Mucosa of descending colon (tissue), 3 donors: ENCODE data around the gene RTN4R. TPM values are rescaled to one million over a fixed set of nuclear protein-coding genes. Genes with fewer than 3 reads are reported as not detected.

ENCODE experiments used
- microRNA-seq: library from miRNA; unstranded; fragments of <30 nt; microRNA quantifications from one replicate; pipeline ENCODE4, GENCODE V29; 2019
- total RNA-seq, 3 donors: library from RNA; stranded (reverse); fragmentation: NEBNext Ultra II Directional in 2 of 3; extraction: Animal tissue kit (Norgen Biotek cat#: 25700) in 2 of 3; gene quantifications; one replicate each; pipeline versions ENCODE4 v1.2.1 to v1.2.4, GENCODE V29; 2021 to 2023
- donor health status: DM: no; HTN: no; CAD: no; lungs with moderate emphysema.
- donor health status: DM: no; HTN: no; CAD: no.
- donor health status: DM: no; HTN: yes; CAD: no.

Gene RTN4R
- total RNA-seq, 3 donors from 2014 or later: 1.6 to 3.5 (median 2.5) TPM

Small RNA genes lying within 50 kb of the gene (microRNA-seq; reads per million reads assigned to microRNA genes)
- gene MIR1286: not detected

Other genes with a start within 250 kb of the RTN4R start
- gene TANGO2, start 247.2 kb downstream of the RTN4R start, total RNA-seq: 10 to 100 TPM; 17.5 to 29.7 (median 27.6) TPM
- gene DGCR8, start 188.1 kb downstream of the RTN4R start, total RNA-seq: 10 to 100 TPM; 39.0 to 48.8 (median 48.4) TPM
- gene RANBP1, start 152.2 kb downstream of the RTN4R start, total RNA-seq: 100 to 1,000 TPM in 1 of 3 donors, 10 to 100 TPM in 2; 58.4 to 102 (median 66.0) TPM
- 10 to 100 TPM; 34.4 to 50.0 (median 37.6) TPM for gene TRMT2A, start 151.1 kb downstream of the RTN4R start, total RNA-seq
- 10 to 100 TPM; 27.7 to 53.0 (median 42.2) TPM for gene ZDHHC8, start 136.5 kb downstream of the RTN4R start, total RNA-seq
- under 1 TPM; 0.41 to 0.98 (median 0.65) TPM for gene CCDC188, start 117.3 kb downstream of the RTN4R start, total RNA-seq
- gene DGCR6L, start 51.7 kb upstream of the RTN4R start, total RNA-seq: 10 to 100 TPM; 24.8 to 33.9 (median 27.5) TPM
- 10 to 100 TPM in 1 of 3 donors, 1 to 10 TPM in 2; 4.2 to 14.4 (median 4.8) TPM for gene ZNF74, start 125.8 kb upstream of the RTN4R start, total RNA-seq
- gene SCARF2, start 169.5 kb upstream of the RTN4R start, total RNA-seq: 1 to 10 TPM; 1.2 to 8.7 (median 3.0) TPM
- gene KLHL22, start 227.5 kb upstream of the RTN4R start, total RNA-seq: 10 to 100 TPM in 2 of 3 donors, 1 to 10 TPM in 1; 9.5 to 24.1 (median 14.7) TPM
- 100 to 1,000 TPM in 2 of 3 donors, 10 to 100 TPM in 1; 99.9 to 125 (median 114) TPM for gene MED15, start 239.3 kb upstream of the RTN4R start, total RNA-seq